ENCODE results near the gene PSMD6.
A peak's percentile ranks its signal among the peaks of the same experiment; 100 is the strongest.

The PSMD6 gene

GRCh38 chr3:64008017-64008416 lies 15.3 kb downstream of the PSMD6 start:
- no peak for DNase-seq

GRCh38 chr3:64003589-64003988 lies 19.7 kb downstream of the PSMD6 start:
- no peak for DNase-seq

- no peak for DNase-seq
Measured at GRCh38 chr3:64002233-64002632, 21.1 kb downstream of the PSMD6 start.

- no peak for DNase-seq
Measured at GRCh38 chr3:64000453-64001055, 22.7 kb downstream of the PSMD6 start.

- no peak for DNase-seq
Measured at GRCh38 chr3:63998852-63999754, 24.2 kb downstream of the PSMD6 start.

GRCh38 chr3:63995086-63995485 lies 28.2 kb downstream of the PSMD6 start:
- no peak for DNase-seq

GRCh38 chr3:63993653-63994079 lies 29.6 kb downstream of the PSMD6 start:
- peak; percentile 1 for DNase-seq

- DNase-seq, result no peak
Measured at GRCh38 chr3:63992516-63993209, 30.6 kb downstream of the PSMD6 start.

- no peak for DNase-seq
Measured at GRCh38 chr3:63991666-63992065, 31.6 kb downstream of the PSMD6 start.

GRCh38 chr3:63990733-63991132 lies 32.6 kb downstream of the PSMD6 start:
- no peak for DNase-seq

- DNase-seq, result no peak
Measured at GRCh38 chr3:63990204-63990603, 33.1 kb downstream of the PSMD6 start.

- no peak for DNase-seq
Measured at GRCh38 chr3:63988943-63989342, 34.4 kb downstream of the PSMD6 start.

- no peak for DNase-seq
Measured at GRCh38 chr3:63986831-63987230, 36.5 kb downstream of the PSMD6 start.

- no peak for DNase-seq
Measured at GRCh38 chr3:63986146-63986545, 37.1 kb downstream of the PSMD6 start.

GRCh38 chr3:63984391-63984790 lies 38.9 kb downstream of the PSMD6 start:
- no peak for DNase-seq

GRCh38 chr3:63981980-63982379 lies 41.3 kb downstream of the PSMD6 start:
- no peak for DNase-seq

GRCh38 chr3:63980830-63981498 lies 42.3 kb downstream of the PSMD6 start:
- no peak for DNase-seq

- no peak for DNase-seq
Measured at GRCh38 chr3:63980019-63980418, 43.3 kb downstream of the PSMD6 start.

GRCh38 chr3:63979093-63979885 lies 44.0 kb downstream of the PSMD6 start:
- DNase-seq, result no peak

- no peak for DNase-seq
Measured at GRCh38 chr3:63977893-63978292, 45.4 kb downstream of the PSMD6 start.

- no peak for DNase-seq
Measured at GRCh38 chr3:63976872-63977200, 46.5 kb downstream of the PSMD6 start.

- no peak for DNase-seq
Measured at GRCh38 chr3:63976161-63976871, 47.0 kb downstream of the PSMD6 start.
